Activated CD8-positive, alpha-beta T cell treated with anti-CD3 and anti-CD28 coated beads, Interleukin-2, amount 10 ng/mL, durations not matched to agents 7 days and 5 days (primary cell): ENCODE measurements around the gene PXMP4. TPM values are rescaled to one million over a fixed set of nuclear protein-coding genes. Genes with fewer than 3 reads are reported as not detected.
A peak's percentile ranks its signal among the peaks of the same experiment; 100 is the strongest.

Experiments used
- ATAC-seq: fragments of 150-1000 bp; cut with Tn5 transposase; one replicate; pipeline ENCODE4 v1.10.0; 2021; ENCODE audit warnings: moderate library complexity
- CTCF ChIA-PET: fragments of 350-600 bp; sonication (Branson Sonifier 250); formaldehyde crosslinking; loops from one replicate; lab custom pipeline; 2021; ENCODE audit warnings: antibody characterized with exemption; lab: Charles Lee
- POLR2A ChIA-PET: fragments of 350-600 bp; sonication (Branson Sonifier 250); formaldehyde crosslinking; loops from one replicate; lab custom pipeline; 2021; ENCODE audit warnings: antibody characterized with exemption; lab: Charles Lee
- DNase-seq: peaks from one replicate; pipeline ENCODE4 v3.0.0-alpha.2; 2020
- H3K27ac Mint-ChIP-seq: one replicate; pipeline ENCODE4 v1.8.0; 2021; ENCODE audit warnings: mild to moderate bottlenecking, mixed read lengths
- H3K27me3 Mint-ChIP-seq: one replicate; pipeline ENCODE4 v1.8.0; 2021; ENCODE audit warnings: low read depth, mixed read lengths
- H3K36me3 Mint-ChIP-seq: one replicate; pipeline ENCODE4 v1.8.0; 2021; ENCODE audit warnings: low read depth, mixed read lengths
- H3K4me1 Mint-ChIP-seq: one replicate; pipeline ENCODE4 v1.8.0; 2021; ENCODE audit warnings: low read depth, mixed read lengths
- H3K4me3 Mint-ChIP-seq: one replicate; pipeline ENCODE4 v1.8.0; 2021; ENCODE audit warnings: mild to moderate bottlenecking, mixed read lengths
- H3K9me3 Mint-ChIP-seq: one replicate; pipeline ENCODE4 v1.8.0; 2022; ENCODE audit warnings: mixed read lengths; ENCODE audit not compliant: insufficient read depth
- total RNA-seq, 2 experiments: library from RNA; stranded (reverse); gene quantifications; one replicate each; pipeline ENCODE4 v1.2.3, GENCODE V29; 2021

Gene PXMP4
- total RNA-seq, 2 experiments from 2014 or later: 17.1 to 17.7 TPM

DNA sequence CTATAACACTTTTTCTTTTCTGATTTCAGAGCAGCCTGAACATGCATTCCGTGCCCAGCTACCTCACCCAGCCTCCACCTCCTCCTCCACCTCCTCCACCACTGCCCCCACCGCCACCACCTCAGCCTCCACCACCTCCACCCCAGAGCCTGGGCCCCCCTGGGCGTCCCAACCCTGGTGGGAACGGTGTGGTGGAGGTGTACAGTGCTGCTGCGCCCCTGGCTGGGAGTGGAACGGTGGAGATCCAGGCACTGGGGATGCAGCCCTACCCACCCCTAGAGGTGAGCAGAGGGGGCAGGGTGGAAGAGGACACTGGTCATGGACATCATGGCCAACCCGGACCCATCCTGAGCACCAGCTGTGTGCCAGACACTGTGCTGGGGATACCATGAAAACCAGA, 33.0 kb upstream of the PXMP4 start:
- H3K27ac Mint-ChIP-seq: no peak overlapping the region
- CTCF ChIA-PET: no interaction called here
- peaks cover 14% of the 10 kb centered on the region for H3K4me1 Mint-ChIP-seq
- DNase-seq: no peak
- H3K36me3 Mint-ChIP-seq: peaks cover 26% of the 10 kb centered on the region
- POLR2A ChIA-PET: no interaction called here
- H3K27me3 Mint-ChIP-seq: no peaks in the 10 kb centered on the region
- H3K4me3 Mint-ChIP-seq: no peak overlapping the region
- no peak for ATAC-seq
- no peaks in the 10 kb centered on the region for H3K9me3 Mint-ChIP-seq

DNA sequence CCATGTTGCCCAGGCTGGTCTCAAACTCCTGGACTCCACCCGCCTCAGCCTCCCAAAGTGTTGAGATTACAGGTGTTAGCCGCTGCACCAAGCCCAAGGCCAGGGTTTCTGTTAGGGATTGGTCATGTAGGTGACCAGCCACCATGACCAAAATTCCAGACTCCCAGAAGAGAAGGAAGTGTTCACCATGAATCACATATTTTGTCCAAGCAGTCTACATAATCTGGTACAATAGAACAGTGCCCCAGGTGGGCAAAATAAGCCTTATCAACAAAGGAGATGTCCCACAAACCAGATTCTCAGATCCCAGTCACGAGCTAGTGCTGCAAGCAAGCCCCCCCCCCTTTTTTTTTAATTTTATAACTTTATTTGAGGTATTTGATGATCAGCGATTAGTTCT, 31.7 kb upstream of the PXMP4 start:
- Mint-ChIP-seq H3K4me3 (no peak overlapping the region), H3K36me3 (peaks cover 18% of the 10 kb centered on the region), H3K27ac (no peak overlapping the region), H3K9me3 (no peaks in the 10 kb centered on the region), H3K27me3 (no peaks in the 10 kb centered on the region), H3K4me1 (peaks cover 14% of the 10 kb centered on the region)
- ChIA-PET CTCF (no interaction called here), POLR2A (interaction anchor here (0.6 to 0.7 kb wide), 2 partner anchors 18 to 717 kb away, joined by 3 read pairs; no protein-coding TSS in a partner anchor)
- no peak for ATAC-seq
- DNase-seq: no peak

DNA sequence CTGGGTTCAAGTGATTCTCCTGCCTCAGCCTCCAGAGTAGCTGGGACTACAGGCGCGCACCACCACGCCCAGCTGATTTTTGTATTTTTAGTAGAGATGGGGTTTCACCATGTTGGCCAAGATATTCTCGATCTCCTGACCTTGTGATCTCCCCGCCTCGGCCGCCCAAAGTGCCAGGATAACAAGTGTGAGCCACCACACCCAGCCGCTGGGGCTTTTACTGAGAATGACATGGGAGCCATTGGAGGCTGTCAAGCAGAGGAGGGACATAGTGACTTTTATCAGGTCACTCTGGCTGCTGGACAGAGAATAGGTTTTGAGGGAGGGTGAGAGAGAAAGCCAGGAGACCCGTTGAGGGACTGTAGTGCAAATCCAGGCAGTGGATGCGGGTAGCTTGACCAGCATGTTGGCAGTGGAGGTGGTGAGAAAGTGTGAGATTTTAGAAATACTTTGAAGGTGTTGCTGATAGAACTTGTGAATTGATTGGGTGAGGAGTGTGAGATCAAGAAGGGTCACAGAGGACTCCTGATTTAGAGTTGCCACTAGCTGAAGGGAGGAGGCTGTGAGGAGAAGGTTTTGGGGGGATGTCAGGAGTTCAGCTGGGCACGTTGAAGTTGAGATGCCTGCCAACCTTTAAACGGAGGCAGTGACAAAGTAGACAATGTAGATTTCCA, 26.4 kb upstream of the PXMP4 start:
- ChIA-PET POLR2A (no interaction called here), CTCF (no interaction called here)
- ATAC-seq (no peak), DNase-seq (no peak)
- Mint-ChIP-seq H3K36me3 (peaks cover 11% of the 10 kb centered on the region), H3K4me1 (peaks cover 8% of the 10 kb centered on the region), H3K9me3 (no peaks in the 10 kb centered on the region), H3K4me3 (no peak overlapping the region), H3K27me3 (no peaks in the 10 kb centered on the region), H3K27ac (no peak overlapping the region)

DNA sequence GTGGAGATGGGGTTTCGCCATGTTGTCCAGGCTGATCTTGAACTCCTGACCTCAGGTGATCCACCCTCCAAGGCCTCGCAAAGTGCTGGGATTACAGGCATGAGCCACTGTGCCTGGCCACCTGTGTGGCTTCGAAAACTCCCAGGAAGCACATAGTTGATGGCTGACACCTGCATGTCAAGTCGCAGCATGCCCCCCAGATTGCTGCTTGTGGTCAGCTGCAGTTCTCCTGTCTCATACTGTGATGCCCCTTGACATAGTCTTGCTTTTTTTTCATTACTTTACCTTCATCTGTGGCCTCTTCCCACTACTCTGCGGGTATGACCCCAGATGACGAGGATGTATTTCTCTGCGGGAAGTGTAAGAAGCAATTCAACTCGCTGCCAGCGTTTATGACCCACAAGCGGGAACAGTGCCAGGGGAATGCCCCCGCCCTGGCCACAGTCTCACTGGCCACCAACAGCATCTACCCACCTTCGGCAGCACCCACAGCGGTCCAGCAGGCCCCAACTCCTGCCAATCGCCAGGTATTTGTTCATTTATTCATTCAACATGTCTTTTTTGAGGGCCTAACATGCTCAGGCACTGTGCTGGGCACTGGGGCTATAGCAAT, 24.8 kb upstream of the PXMP4 start:
- CTCF ChIA-PET: no interaction called here
- peaks cover 11% of the 10 kb centered on the region for H3K36me3 Mint-ChIP-seq
- no peak for ATAC-seq
- no peak overlapping the region for H3K27ac Mint-ChIP-seq
- no peaks in the 10 kb centered on the region for H3K27me3 Mint-ChIP-seq
- H3K4me3 Mint-ChIP-seq: no peak overlapping the region
- DNase-seq: no peak
- POLR2A ChIA-PET: no interaction called here
- peaks cover 8% of the 10 kb centered on the region for H3K4me1 Mint-ChIP-seq
- H3K9me3 Mint-ChIP-seq: no peaks in the 10 kb centered on the region

DNA sequence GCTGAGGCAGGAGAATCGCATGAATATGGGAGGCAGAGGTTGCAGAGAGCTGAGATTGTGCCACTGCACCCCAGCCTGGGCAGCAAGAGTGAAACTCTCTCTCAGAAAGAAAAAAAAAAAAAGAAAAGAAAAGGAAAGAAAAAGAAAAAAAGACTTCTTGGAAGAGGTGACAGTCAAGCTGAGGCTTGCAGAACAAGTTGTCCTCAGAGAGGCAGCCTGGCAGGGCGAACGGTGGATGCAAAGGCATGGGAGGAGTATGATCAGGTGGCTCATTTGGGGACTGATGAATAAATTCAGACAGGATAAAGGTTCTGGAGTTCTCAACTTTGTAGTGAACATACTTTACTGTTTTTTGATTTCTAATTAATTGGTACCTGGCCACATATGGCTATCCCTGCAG, 24.1 kb upstream of the PXMP4 start:
- DNase-seq: no peak
- H3K4me3 Mint-ChIP-seq: no peak overlapping the region
- no peaks in the 10 kb centered on the region for H3K27me3 Mint-ChIP-seq
- ATAC-seq: no peak
- no peaks in the 10 kb centered on the region for H3K9me3 Mint-ChIP-seq
- H3K4me1 Mint-ChIP-seq: peaks cover 8% of the 10 kb centered on the region
- H3K36me3 Mint-ChIP-seq: peaks cover 11% of the 10 kb centered on the region
- H3K27ac Mint-ChIP-seq: no peak overlapping the region
- ChIA-PET POLR2A (interaction anchor here (1.1 kb wide), 1 partner anchor 12 kb away, joined by 3 read pairs; no protein-coding TSS in a partner anchor), CTCF (no interaction called here)

DNA sequence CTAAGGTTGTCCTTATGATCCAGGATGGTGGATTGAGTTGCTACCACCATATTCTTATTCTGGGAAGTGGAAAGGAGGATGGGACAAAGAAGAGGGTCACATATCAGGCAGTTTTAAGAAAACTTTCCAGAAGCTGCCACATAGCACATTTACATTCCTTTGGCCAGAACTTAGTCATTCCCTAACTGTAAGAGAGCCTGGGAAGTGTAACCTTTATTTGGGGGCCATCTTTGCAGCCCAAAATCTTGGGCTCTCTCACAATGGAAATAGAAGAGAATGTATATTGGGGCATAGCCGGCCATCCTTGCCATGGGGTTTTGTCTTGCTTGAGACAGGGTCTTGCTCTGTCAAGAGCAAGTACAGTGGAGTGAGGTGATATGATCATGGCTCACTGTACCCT, 20.1 kb upstream of the PXMP4 start:
- peaks cover 18% of the 10 kb centered on the region for H3K9me3 Mint-ChIP-seq
- H3K27me3 Mint-ChIP-seq: no peaks in the 10 kb centered on the region
- POLR2A ChIA-PET: no interaction called here
- H3K4me3 Mint-ChIP-seq: no peak overlapping the region
- ATAC-seq (no peak), DNase-seq (no peak)
- H3K4me1 Mint-ChIP-seq: peaks cover 8% of the 10 kb centered on the region
- H3K36me3 Mint-ChIP-seq: peaks cover 20% of the 10 kb centered on the region
- CTCF ChIA-PET: no interaction called here
- H3K27ac Mint-ChIP-seq: no peak overlapping the region

DNA sequence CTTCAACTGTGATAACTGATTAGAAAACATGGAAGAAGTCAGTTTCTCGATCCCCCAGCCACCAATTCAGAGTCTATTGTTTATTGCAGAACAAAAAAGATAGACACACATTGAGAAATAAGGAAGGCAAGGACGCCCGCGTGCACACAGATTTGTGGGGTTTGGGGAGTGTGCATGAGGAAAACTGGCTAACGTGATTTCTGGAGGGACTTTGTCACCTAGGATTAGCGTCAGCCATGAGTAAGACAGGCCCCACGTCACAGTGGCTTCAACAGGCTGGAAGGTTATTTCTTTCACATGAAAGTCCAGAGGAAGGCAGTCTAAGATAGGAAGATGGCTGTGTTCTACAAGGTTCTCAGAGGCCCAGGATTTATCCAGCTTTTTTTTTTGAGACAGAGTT, 19.4 kb upstream of the PXMP4 start:
- no peak for DNase-seq
- ChIA-PET POLR2A (no interaction called here), CTCF (no interaction called here)
- peaks cover 18% of the 10 kb centered on the region for H3K9me3 Mint-ChIP-seq
- no peak overlapping the region for H3K4me3 Mint-ChIP-seq
- H3K27ac Mint-ChIP-seq: no peak overlapping the region
- peaks cover 20% of the 10 kb centered on the region for H3K36me3 Mint-ChIP-seq
- peaks cover 8% of the 10 kb centered on the region for H3K4me1 Mint-ChIP-seq
- no peak for ATAC-seq
- H3K27me3 Mint-ChIP-seq: no peaks in the 10 kb centered on the region

DNA sequence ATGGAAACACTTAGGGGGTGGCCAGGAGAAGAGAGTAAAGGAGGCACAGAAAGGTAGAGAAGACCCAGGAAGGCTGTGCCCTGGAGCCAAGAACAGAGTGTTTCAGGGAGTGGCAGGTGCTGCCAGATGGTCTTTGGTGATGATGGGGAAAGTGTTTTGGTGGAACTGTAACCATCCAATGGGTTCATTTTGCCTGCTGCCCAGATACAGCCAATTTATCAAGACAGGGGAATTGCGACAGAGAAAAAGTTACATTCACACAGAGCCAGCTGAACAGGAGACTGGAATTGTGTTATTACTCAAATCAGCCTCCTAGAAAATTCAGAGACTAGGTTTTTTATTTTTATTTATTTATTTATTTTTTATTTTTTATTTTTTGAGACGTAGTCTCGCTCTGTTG, 16.9 kb upstream of the PXMP4 start:
- no peak overlapping the region for H3K27ac Mint-ChIP-seq
- H3K36me3 Mint-ChIP-seq: peaks cover 22% of the 10 kb centered on the region
- no peak overlapping the region for H3K4me3 Mint-ChIP-seq
- no peak for ATAC-seq
- peaks cover 18% of the 10 kb centered on the region for H3K9me3 Mint-ChIP-seq
- H3K4me1 Mint-ChIP-seq: peaks cover 20% of the 10 kb centered on the region
- CTCF ChIA-PET: no interaction called here
- DNase-seq: no peak
- H3K27me3 Mint-ChIP-seq: no peaks in the 10 kb centered on the region
- POLR2A ChIA-PET: no interaction called here

DNA sequence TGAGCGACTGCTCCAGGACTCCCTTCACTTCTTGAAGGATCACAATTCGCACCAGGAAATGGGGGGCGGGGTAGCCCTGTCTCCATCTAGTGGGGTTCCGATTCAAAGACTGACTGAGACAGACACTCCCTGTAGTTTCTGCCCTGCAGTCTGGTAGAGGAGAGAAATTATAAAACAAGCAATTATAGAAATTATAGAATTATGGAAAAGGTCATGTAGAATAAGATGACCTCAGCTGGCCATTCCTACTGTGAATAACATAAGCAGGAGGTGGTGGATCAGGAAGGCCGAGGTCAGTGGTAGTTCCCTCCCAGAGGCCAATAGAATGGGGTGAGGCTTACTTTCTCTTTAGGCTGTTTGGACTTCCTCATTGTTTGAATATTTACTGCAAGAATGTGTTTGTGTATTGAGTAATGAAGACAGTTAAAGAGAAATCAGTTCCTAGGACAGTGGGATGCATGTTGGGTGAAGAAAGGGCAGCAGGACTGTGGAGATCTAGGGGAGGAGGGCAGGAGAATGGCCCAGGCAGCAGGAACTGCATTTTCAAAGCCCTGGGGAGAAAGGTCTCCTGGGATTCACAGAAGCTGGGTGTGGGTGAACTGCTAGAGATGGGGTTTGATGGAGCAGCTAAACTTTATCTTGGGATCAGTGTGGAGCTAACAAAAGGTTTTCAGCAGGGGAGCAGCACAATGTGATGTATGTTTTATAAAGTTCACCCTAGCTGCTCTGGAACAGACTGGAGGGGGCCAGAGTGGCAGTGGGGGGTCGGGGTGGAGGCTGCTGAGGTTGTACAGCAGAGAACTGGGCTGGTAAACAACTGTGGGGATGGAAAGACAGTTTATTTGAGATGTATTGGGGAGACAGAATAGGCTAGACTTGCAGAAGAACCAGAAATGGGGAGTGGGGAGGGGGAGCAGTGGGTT, 13.8 kb upstream of the PXMP4 start:
- peaks cover 18% of the 10 kb centered on the region for H3K9me3 Mint-ChIP-seq

DNA sequence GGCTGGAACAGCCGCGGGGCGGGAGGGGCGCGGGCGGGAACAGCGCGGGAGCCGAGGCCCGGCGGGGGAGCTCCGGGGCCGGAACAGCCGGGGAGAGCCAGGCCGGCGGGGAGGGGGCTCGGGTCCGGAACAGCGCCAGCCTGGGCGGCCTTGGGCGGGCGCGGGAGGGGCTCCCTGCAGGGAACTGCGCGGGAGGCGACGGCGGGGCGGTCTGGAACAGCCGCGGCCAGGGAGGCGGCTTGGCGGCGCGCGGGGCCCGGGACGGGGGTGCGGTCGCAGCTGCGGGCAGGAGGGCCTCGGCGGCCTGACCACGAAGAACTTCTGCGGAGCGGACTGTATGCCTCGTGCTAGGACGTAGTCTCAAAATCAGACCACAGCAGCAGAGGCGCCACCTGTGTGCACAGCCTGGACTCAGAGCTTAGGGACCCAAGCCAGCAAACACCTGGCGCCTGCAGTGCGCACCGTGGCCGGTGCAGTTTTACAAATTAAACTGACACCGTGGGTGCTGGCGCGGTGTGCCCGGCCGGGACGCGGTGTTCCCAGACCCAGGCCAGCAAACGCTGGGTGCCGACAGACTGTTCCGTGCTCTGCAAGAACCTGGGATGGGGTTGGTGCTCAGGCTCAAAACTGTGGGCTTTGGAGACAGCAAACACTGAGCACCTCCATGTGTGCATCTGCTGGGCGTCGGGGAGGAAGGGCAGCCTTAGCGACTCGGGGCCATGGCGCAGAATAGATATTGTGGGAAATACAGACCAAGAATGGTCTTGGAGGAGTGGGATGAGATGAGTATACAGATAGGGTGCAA, 12.3 kb upstream of the PXMP4 start:
- H3K9me3 Mint-ChIP-seq: peaks cover 15% of the 10 kb centered on the region
- POLR2A ChIA-PET: interaction anchor here (0.5 to 3.2 kb wide), 16 partner anchors 12 to 1721 kb away, joined by 3 to 15 read pairs (median 4); partner anchors contain the start of gene PXMP4
- CTCF ChIA-PET: interaction anchor here (0.8 to 5.6 kb wide), 10 partner anchors 9 to 812 kb away, joined by 3 to 24 read pairs (median 4); partner anchors contain the start of genes ACTL10 and PXMP4
- peaks cover 18% of the 10 kb centered on the region for H3K36me3 Mint-ChIP-seq
- ATAC-seq (peak; percentile 83), DNase-seq (peak; percentile 87)
- H3K27me3 Mint-ChIP-seq: no peaks in the 10 kb centered on the region
- peaks cover 28% of the 10 kb centered on the region for H3K4me1 Mint-ChIP-seq
- peak overlapping the region; percentile 90 for H3K27ac Mint-ChIP-seq
- peak overlapping the region; percentile 89 for H3K4me3 Mint-ChIP-seq

More for the DNA sequence above, 13.8 kb upstream of the PXMP4 start:
- Mint-ChIP-seq H3K36me3 (peaks cover 22% of the 10 kb centered on the region), H3K27me3 (no peaks in the 10 kb centered on the region), H3K27ac (peak overlapping the region; percentile 18), H3K4me1 (peaks cover 28% of the 10 kb centered on the region), H3K4me3 (peak overlapping the region; percentile 89)
- POLR2A ChIA-PET: interaction anchor here (1.2 kb wide), 1 partner anchor 18 kb away, joined by 3 read pairs; no protein-coding TSS in a partner anchor
- DNase-seq: no peak
- no peak for ATAC-seq
- CTCF ChIA-PET: interaction anchor here (1.4 to 5.6 kb wide), 4 partner anchors 14 to 810 kb away, joined by 3 to 24 read pairs (median 8); partner anchors contain the start of genes ACTL10 and PXMP4
